MM.1S (cell line): ENCODE data around the gene DGAT2.

Experiments used
- DNase-seq: peaks from one replicate; pipeline ENCODE4 v3.0.0-alpha.2; 2015
- H2AFZ ChIP-seq: fragments of 300-600 bp; sonication (generic); 2 replicates; pipeline ENCODE4 v1.6.0; 2016; ENCODE audit warnings: antibody characterized with exemption, low read length
- H3F3A ChIP-seq: fragments of 300-600 bp; sonication (generic); 2 replicates; pipeline ENCODE4 v1.6.1; 2016; ENCODE audit warnings: mild to moderate bottlenecking, antibody characterized with exemption, low read length, moderate library complexity, mixed read lengths; ENCODE audit not compliant: insufficient read depth
- H3K27ac ChIP-seq: fragments of 300-600 bp; sonication (generic); 2 replicates; pipeline ENCODE4 v1.5.1; 2016; ENCODE audit warnings: mild to moderate bottlenecking, low read length
- H3K27me3 ChIP-seq: fragments of 300-600 bp; sonication (generic); replicated peaks from 2 replicates; pipeline ENCODE4 v1.6.0; 2016; ENCODE audit warnings: low read length; ENCODE audit not compliant: insufficient read depth
- H3K36me3 ChIP-seq: fragments of 300-600 bp; sonication (generic); replicated peaks from 2 replicates; pipeline ENCODE4 v1.6.1; 2016; ENCODE audit warnings: mild to moderate bottlenecking, low read length, mixed read lengths; ENCODE audit not compliant: insufficient read depth
- H3K4me1 ChIP-seq: fragments of 300-600 bp; sonication (generic); 2 replicates; pipeline ENCODE4 v1.6.1; 2016; ENCODE audit warnings: low read length, mixed read lengths
- H3K4me2 ChIP-seq: fragments of 300-600 bp; sonication (generic); 2 replicates; pipeline ENCODE4 v1.6.0; 2016; ENCODE audit warnings: low read depth, low read length
- H3K4me3 ChIP-seq: fragments of 300-600 bp; sonication (generic); 2 replicates; pipeline ENCODE4 v1.5.1; 2016; ENCODE audit warnings: low read length, mixed read lengths
- H3K79me2 ChIP-seq: fragments of 300-600 bp; sonication (generic); 2 replicates; pipeline ENCODE4 v1.6.1; 2016; ENCODE audit warnings: mixed run types, low read length, mixed read lengths
- H3K9ac ChIP-seq: fragments of 300-600 bp; sonication (generic); 2 replicates; pipeline ENCODE4 v1.6.1; 2016; ENCODE audit warnings: low read length, mixed read lengths
- H3K9me2 ChIP-seq: fragments of 300-600 bp; sonication (generic); replicated peaks from 2 replicates; pipeline ENCODE4 v1.6.1; 2016; ENCODE audit warnings: mild to moderate bottlenecking, low read length, mixed read lengths; ENCODE audit not compliant: insufficient read depth
- H3K9me3 ChIP-seq: fragments of 300-600 bp; sonication (generic); replicated peaks from 2 replicates; pipeline ENCODE4 v1.6.1; 2016; ENCODE audit warnings: mild to moderate bottlenecking, low read length, mixed read lengths; ENCODE audit not compliant: insufficient read depth
- H4K20me1 ChIP-seq: fragments of 300-600 bp; sonication (generic); 2 replicates; pipeline ENCODE4 v1.6.1; 2016; ENCODE audit warnings: mild to moderate bottlenecking, low read length, moderate library complexity, mixed read lengths; ENCODE audit not compliant: insufficient read depth
- EZH2 ChIP-seq: fragments of 300-600 bp; sonication (generic); optimal IDR thresholded peaks from 2 replicates; pipeline ENCODE3; 2017; ENCODE audit warnings: low read depth, mild to moderate bottlenecking, antibody characterized with exemption, low read length, mixed read lengths
- EZH2phosphoT487 ChIP-seq: fragments of 300-600 bp; sonication (generic); IDR thresholded peaks from 2 replicates; pipeline ENCODE4 v1.6.1; 2018; ENCODE audit warnings: antibody characterized with exemption, low read length
- TF ChIP-seq, protein P1 (sequence below): fragments of 300-600 bp; sonication (generic); IDR thresholded peaks from 2 replicates; pipeline ENCODE4 v1.5.1; 2016; ENCODE audit warnings: antibody characterized with exemption, low read length, mixed read lengths

The DGAT2 gene

DNA sequence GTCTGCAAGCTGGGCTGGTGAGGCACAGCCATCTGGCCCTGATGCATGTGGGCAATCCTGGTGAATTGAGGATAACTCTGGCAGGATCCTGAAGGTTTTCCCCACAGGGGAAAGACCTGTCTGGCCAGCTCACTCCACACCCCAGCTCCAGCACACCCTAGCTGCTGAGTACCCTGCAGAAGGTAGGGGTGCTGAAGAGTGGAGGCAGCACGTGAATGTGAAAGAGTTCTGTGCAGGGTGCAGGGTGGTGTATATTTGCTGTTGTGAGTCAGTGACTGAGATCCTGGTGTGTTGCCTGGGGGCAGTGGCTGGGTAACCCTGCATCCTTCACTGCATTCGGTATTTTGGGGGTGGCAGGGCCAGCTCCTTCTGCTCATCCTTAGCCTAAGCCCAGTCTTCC lies 22.4 kb downstream of the DGAT2 start:
- Histone ChIP-seq H3K4me3 (no peak overlapping the region), H3K27me3 (no peaks in the 10 kb centered on the region), H2AFZ (no peak overlapping the region), H3F3A (no peaks in the 10 kb centered on the region), H3K79me2 (no peaks in the 10 kb centered on the region), H3K4me2 (no peak overlapping the region), H3K9me2 (no peaks in the 10 kb centered on the region), H3K9ac (no peak overlapping the region), H3K9me3 (no peaks in the 10 kb centered on the region), H3K27ac (no peak overlapping the region), H3K4me1 (no peaks in the 10 kb centered on the region), H4K20me1 (no peaks in the 10 kb centered on the region), H3K36me3 (no peaks in the 10 kb centered on the region)
- no peak for DNase-seq
- TF ChIP-seq, protein P1, sequence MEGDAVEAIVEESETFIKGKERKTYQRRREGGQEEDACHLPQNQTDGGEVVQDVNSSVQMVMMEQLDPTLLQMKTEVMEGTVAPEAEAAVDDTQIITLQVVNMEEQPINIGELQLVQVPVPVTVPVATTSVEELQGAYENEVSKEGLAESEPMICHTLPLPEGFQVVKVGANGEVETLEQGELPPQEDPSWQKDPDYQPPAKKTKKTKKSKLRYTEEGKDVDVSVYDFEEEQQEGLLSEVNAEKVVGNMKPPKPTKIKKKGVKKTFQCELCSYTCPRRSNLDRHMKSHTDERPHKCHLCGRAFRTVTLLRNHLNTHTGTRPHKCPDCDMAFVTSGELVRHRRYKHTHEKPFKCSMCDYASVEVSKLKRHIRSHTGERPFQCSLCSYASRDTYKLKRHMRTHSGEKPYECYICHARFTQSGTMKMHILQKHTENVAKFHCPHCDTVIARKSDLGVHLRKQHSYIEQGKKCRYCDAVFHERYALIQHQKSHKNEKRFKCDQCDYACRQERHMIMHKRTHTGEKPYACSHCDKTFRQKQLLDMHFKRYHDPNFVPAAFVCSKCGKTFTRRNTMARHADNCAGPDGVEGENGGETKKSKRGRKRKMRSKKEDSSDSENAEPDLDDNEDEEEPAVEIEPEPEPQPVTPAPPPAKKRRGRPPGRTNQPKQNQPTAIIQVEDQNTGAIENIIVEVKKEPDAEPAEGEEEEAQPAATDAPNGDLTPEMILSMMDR: no peak
- TF ChIP-seq EZH2phosphoT487 (no peak), EZH2 (no peak)

DNA sequence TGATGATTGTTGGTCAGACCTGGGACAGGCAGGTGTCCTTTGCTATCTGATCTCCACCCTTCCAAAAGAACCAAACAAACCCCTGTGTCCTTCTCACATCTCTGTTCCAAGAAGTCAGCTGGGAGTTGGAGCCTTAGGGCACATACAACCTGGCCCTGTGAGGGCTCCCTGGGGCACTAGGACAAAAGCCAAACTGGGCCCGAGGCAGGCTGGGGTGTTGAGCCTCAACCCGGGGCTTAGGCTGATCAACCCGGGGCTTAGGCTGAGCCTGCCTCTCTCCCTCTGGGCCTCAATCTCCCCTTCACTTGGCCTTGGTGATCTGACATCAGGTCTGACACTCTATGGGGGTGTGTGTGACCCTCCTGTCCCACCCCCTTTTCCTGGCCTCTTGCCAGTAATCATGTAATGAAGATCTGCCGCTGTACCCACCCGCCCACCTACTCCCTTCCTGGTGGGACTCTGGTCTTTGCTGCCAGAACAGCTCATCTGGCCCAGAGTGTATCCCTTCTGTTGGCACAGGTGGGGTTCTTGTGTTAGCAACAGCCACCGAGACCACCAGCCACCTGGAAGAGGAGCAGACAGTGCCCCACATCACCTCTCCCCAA lies 23.7 kb downstream of the DGAT2 start:
- no peak overlapping the region for H2AFZ ChIP-seq
- no peak overlapping the region for H3K9ac ChIP-seq
- no peaks in the 10 kb centered on the region for H3K27me3 ChIP-seq
- H3K4me1 ChIP-seq: no peaks in the 10 kb centered on the region
- no peaks in the 10 kb centered on the region for H3K36me3 ChIP-seq
- H3K4me3 ChIP-seq: no peak overlapping the region
- H4K20me1 ChIP-seq: no peaks in the 10 kb centered on the region
- H3K27ac ChIP-seq: no peak overlapping the region
- H3K9me3 ChIP-seq: no peaks in the 10 kb centered on the region
- no peaks in the 10 kb centered on the region for H3K79me2 ChIP-seq
- TF ChIP-seq, protein P1: no peak
- no peak for TF ChIP-seq EZH2
- H3K9me2 ChIP-seq: no peaks in the 10 kb centered on the region
- no peak for DNase-seq
- H3F3A ChIP-seq: no peaks in the 10 kb centered on the region
- no peak overlapping the region for H3K4me2 ChIP-seq

DNA sequence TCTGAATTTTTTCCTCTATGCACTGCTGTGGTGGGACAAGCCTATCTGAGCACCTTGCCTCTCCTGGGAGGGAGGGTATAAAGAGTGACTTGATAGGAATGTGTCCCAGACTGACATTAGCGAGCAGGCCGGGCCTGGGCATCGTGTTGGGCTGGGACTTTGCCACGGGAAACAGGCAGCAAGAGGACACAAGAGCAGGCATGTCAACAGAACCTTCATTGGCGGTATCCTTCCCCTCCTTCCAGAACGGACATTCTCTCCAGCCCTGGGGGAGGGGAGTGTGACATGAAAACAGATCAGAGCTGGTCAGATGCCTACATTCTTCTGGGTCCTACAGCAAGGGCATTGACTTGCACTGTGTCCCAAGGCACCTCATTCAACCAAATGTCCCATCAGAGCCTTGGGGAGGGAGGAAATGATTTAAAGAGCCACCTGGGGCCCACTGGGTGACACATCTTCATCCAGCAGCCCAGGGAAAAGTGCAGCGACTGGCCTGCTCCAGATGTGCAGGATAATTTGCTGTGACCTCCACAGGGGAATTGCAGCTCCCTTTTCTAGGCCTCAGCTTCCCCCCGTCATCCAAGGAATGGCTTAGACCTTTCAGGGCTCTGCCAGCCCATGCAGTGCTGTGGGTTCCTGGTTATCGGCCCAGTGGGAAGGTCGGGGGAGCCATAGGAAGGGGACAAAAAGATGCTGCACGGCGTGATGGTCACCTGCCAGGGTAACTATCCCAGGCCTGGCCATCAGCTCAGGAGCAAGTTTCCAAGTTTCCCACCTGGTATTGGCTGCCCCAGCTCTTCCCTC lies 24.6 kb downstream of the DGAT2 start:
- H3K4me2 ChIP-seq: no peak overlapping the region
- no peaks in the 10 kb centered on the region for H3K27me3 ChIP-seq
- H3K79me2 ChIP-seq: no peaks in the 10 kb centered on the region
- no peaks in the 10 kb centered on the region for H4K20me1 ChIP-seq
- no peaks in the 10 kb centered on the region for H3K4me1 ChIP-seq
- no peak overlapping the region for H3K9ac ChIP-seq
- H3K9me2 ChIP-seq: no peaks in the 10 kb centered on the region
- H3K4me3 ChIP-seq: no peak overlapping the region
- no peaks in the 10 kb centered on the region for H3K36me3 ChIP-seq
- H3K9me3 ChIP-seq: no peaks in the 10 kb centered on the region
- H3F3A ChIP-seq: no peaks in the 10 kb centered on the region
- no peak overlapping the region for H3K27ac ChIP-seq
- H2AFZ ChIP-seq: no peak overlapping the region
- no peak for TF ChIP-seq EZH2
- TF ChIP-seq EZH2phosphoT487: no peak
- no peak for DNase-seq

DNA sequence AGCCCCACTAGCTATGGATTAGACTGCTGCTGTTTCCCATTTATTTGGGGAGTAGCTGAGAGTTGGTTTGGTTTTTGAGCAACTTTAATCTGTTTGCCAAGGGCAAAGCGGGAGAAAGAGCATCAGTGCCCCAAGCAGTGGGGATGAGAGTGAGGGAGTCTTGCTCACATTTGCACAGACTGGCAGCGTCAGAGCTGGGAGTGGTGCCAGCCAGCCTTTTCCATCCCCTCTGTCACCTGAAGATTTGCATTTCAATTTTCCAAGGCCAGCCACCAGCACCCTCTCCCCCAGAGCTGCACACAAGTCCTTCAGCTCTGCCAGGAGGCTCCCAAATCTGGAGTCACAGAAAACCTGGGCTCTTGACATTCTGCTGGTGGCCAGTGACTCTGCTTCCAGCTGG lies 25.4 kb downstream of the DGAT2 start:
- Histone ChIP-seq H2AFZ (no peak overlapping the region), H3K4me2 (no peak overlapping the region), H3K9ac (no peak overlapping the region), H3K4me1 (no peaks in the 10 kb centered on the region), H3K27ac (no peak overlapping the region), H3K36me3 (no peaks in the 10 kb centered on the region), H3K9me2 (no peaks in the 10 kb centered on the region), H3K9me3 (no peaks in the 10 kb centered on the region), H3K4me3 (no peak overlapping the region), H3F3A (no peaks in the 10 kb centered on the region), H3K79me2 (no peaks in the 10 kb centered on the region), H3K27me3 (no peaks in the 10 kb centered on the region), H4K20me1 (no peaks in the 10 kb centered on the region)
- TF ChIP-seq EZH2phosphoT487 (no peak), EZH2 (no peak)
- TF ChIP-seq, protein P1: no peak
- no peak for DNase-seq
